ENCODE data around the gene PTGDR.

The PTGDR gene

DNA sequence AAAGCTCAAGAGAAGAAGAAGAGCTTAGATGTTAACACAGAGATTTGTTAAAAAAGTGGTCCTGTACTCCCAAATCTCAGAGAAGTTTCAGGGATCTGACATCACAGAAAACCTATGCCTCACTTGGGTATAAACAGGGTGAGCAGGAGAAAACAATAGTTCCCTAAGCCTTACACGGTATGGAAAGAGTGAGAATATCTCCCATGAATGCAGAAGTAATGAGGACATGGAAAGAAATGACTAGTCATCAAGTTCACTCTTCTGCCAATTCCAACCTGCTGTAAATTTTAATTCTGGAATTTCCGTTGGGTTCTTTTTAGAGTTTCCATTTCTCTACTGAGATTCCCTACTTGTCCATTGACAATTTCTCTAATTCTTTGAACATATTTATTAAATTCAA lies 40.4 kb downstream of the PTGDR start:
- no peak for ATAC-seq
- TF ChIP-seq ARNTL (CRISPR knock-in tag; IDR thresholded peaks at IDR 0.05; ENCODE audit: borderline replicate concordance, low read depth) (no peak), TCF4 (CRISPR knock-in tag; IDR thresholded peaks at IDR 0.05; ENCODE audit: borderline replicate concordance) (no peak), TOX (CRISPR knock-in tag; IDR thresholded peaks at IDR 0.05; ENCODE audit: borderline replicate concordance) (no peak), ZFP3 (CRISPR knock-in tag; IDR thresholded peaks at IDR 0.05) (no peak), GLIS3 (CRISPR knock-in tag; IDR thresholded peaks at IDR 0.05) (no peak), ZNF565 (CRISPR knock-in tag; conservative IDR thresholded peaks at IDR 0.05; ENCODE audit: low read depth) (no peak), OSR1 (CRISPR knock-in tag; IDR thresholded peaks at IDR 0.05) (no peak), SNAI2 (CRISPR knock-in tag; IDR thresholded peaks at IDR 0.05) (no peak), ZNF70 (CRISPR knock-in tag; IDR thresholded peaks at IDR 0.05) (no peak), ZNF8 (CRISPR knock-in tag; IDR thresholded peaks at IDR 0.05) (no peak), RARB (CRISPR knock-in tag; IDR thresholded peaks at IDR 0.05) (no peak), ZC3H10 (CRISPR knock-in tag; IDR thresholded peaks at IDR 0.05) (no peak), PPARA (CRISPR knock-in tag; IDR thresholded peaks at IDR 0.05; ENCODE audit: borderline replicate concordance) (no peak)
- TF ChIP-seq, protein P1, sequence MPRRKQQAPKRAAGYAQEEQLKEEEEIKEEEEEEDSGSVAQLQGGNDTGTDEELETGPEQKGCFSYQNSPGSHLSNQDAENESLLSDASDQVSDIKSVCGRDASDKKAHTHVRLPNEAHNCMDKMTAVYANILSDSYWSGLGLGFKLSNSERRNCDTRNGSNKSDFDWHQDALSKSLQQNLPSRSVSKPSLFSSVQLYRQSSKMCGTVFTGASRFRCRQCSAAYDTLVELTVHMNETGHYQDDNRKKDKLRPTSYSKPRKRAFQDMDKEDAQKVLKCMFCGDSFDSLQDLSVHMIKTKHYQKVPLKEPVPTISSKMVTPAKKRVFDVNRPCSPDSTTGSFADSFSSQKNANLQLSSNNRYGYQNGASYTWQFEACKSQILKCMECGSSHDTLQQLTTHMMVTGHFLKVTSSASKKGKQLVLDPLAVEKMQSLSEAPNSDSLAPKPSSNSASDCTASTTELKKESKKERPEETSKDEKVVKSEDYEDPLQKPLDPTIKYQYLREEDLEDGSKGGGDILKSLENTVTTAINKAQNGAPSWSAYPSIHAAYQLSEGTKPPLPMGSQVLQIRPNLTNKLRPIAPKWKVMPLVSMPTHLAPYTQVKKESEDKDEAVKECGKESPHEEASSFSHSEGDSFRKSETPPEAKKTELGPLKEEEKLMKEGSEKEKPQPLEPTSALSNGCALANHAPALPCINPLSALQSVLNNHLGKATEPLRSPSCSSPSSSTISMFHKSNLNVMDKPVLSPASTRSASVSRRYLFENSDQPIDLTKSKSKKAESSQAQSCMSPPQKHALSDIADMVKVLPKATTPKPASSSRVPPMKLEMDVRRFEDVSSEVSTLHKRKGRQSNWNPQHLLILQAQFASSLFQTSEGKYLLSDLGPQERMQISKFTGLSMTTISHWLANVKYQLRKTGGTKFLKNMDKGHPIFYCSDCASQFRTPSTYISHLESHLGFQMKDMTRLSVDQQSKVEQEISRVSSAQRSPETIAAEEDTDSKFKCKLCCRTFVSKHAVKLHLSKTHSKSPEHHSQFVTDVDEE (CRISPR knock-in tag; IDR thresholded peaks at IDR 0.05), result no peak
- TF ChIP-seq, protein P2, sequence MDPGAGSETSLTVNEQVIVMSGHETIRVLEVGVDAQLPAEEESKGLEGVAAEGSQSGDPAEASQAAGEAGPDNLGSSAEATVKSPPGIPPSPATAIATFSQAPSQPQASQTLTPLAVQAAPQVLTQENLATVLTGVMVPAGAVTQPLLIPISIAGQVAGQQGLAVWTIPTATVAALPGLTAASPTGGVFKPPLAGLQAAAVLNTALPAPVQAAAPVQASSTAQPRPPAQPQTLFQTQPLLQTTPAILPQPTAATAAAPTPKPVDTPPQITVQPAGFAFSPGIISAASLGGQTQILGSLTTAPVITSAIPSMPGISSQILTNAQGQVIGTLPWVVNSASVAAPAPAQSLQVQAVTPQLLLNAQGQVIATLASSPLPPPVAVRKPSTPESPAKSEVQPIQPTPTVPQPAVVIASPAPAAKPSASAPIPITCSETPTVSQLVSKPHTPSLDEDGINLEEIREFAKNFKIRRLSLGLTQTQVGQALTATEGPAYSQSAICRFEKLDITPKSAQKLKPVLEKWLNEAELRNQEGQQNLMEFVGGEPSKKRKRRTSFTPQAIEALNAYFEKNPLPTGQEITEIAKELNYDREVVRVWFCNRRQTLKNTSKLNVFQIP (CRISPR knock-in tag; IDR thresholded peaks at IDR 0.05; ENCODE audit: borderline replicate concordance, low read depth), result no peak
- TF ChIP-seq, protein P3, sequence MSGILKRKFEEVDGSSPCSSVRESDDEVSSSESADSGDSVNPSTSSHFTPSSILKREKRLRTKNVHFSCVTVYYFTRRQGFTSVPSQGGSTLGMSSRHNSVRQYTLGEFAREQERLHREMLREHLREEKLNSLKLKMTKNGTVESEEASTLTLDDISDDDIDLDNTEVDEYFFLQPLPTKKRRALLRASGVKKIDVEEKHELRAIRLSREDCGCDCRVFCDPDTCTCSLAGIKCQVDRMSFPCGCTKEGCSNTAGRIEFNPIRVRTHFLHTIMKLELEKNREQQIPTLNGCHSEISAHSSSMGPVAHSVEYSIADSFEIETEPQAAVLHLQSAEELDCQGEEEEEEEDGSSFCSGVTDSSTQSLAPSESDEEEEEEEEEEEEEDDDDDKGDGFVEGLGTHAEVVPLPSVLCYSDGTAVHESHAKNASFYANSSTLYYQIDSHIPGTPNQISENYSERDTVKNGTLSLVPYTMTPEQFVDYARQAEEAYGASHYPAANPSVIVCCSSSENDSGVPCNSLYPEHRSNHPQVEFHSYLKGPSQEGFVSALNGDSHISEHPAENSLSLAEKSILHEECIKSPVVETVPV (CRISPR knock-in tag; IDR thresholded peaks at IDR 0.05), result no peak

DNA sequence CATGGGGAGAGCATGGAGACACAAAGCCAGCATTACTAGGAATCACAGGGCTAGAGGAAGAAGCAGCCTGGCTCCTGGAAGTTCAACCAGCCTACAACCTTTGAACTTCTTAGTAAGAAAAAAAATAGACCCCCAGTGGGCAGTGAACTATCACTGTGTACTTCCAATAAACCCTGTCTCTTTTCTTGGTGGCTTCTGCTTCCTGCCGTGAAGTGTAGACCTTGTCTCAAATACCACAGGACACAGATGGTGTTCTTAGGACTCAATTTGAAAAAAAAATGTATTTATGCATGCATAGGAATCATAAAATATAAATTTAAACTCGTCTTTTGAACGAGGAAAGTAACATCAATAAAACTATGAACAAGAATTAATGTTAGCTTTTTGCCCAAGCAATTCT lies 43.0 kb downstream of the PTGDR start:
- TF ChIP-seq, protein P2 (CRISPR knock-in tag; IDR thresholded peaks at IDR 0.05; ENCODE audit: borderline replicate concordance, low read depth), result no peak
- TF ChIP-seq, protein P4, sequence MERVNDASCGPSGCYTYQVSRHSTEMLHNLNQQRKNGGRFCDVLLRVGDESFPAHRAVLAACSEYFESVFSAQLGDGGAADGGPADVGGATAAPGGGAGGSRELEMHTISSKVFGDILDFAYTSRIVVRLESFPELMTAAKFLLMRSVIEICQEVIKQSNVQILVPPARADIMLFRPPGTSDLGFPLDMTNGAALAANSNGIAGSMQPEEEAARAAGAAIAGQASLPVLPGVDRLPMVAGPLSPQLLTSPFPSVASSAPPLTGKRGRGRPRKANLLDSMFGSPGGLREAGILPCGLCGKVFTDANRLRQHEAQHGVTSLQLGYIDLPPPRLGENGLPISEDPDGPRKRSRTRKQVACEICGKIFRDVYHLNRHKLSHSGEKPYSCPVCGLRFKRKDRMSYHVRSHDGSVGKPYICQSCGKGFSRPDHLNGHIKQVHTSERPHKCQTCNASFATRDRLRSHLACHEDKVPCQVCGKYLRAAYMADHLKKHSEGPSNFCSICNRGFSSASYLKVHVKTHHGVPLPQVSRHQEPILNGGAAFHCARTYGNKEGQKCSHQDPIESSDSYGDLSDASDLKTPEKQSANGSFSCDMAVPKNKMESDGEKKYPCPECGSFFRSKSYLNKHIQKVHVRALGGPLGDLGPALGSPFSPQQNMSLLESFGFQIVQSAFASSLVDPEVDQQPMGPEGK (CRISPR knock-in tag; IDR thresholded peaks at IDR 0.05; ENCODE audit: borderline replicate concordance), result no peak
- TF ChIP-seq GLIS3 (CRISPR knock-in tag; IDR thresholded peaks at IDR 0.05), result no peak
- no peak for TF ChIP-seq SNAI2 (CRISPR knock-in tag; IDR thresholded peaks at IDR 0.05)
- TF ChIP-seq TCF4 (CRISPR knock-in tag; IDR thresholded peaks at IDR 0.05; ENCODE audit: borderline replicate concordance), result no peak
- TF ChIP-seq PPARA (CRISPR knock-in tag; IDR thresholded peaks at IDR 0.05; ENCODE audit: borderline replicate concordance), result no peak
- no peak for TF ChIP-seq ZC3H10 (CRISPR knock-in tag; IDR thresholded peaks at IDR 0.05)
- TF ChIP-seq ARNTL (CRISPR knock-in tag; IDR thresholded peaks at IDR 0.05; ENCODE audit: borderline replicate concordance, low read depth), result no peak
- no peak for TF ChIP-seq ZNF70 (CRISPR knock-in tag; IDR thresholded peaks at IDR 0.05)
- no peak for TF ChIP-seq ZFP3 (CRISPR knock-in tag; IDR thresholded peaks at IDR 0.05)
- TF ChIP-seq ZNF8 (CRISPR knock-in tag; IDR thresholded peaks at IDR 0.05), result no peak
- TF ChIP-seq CSDC2 (CRISPR knock-in tag; IDR thresholded peaks at IDR 0.05), result no peak
- no peak for TF ChIP-seq RARB (CRISPR knock-in tag; IDR thresholded peaks at IDR 0.05)
- TF ChIP-seq ZFP30 (CRISPR knock-in tag; IDR thresholded peaks at IDR 0.05), result no peak
- TF ChIP-seq ZNF565 (CRISPR knock-in tag; conservative IDR thresholded peaks at IDR 0.05; ENCODE audit: low read depth), result no peak
- no peak for TF ChIP-seq ISL1 (CRISPR knock-in tag; IDR thresholded peaks at IDR 0.05)
- TF ChIP-seq OSR1 (CRISPR knock-in tag; IDR thresholded peaks at IDR 0.05), result no peak
- TF ChIP-seq, protein P1 (CRISPR knock-in tag; IDR thresholded peaks at IDR 0.05), result no peak
- ATAC-seq, result no peak
